DND-41 (cell line): ENCODE data around the gene LYZ.

Experiments
- ATAC-seq: fragments of 200-7000 bp; cut with Tn5 transposase; 3 replicates; pipeline ENCODE4 v1.9.1; 2021; ENCODE audit warnings: low read depth; ENCODE audit not compliant: insufficient read depth
- DNase-seq: peaks from one replicate; pipeline ENCODE4 v3.0.0-alpha.2; 2020
- H2AFZ ChIP-seq: 2 replicates; pipeline ENCODE4 v1.6.0; 2012; ENCODE audit warnings: low read depth, low read length
- H3K27ac ChIP-seq: 2 replicates; pipeline ENCODE4 v1.5.1; 2012; ENCODE audit warnings: low read length, inconsistent platforms
- H3K27me3 ChIP-seq: fragments of 200-600 bp; sonication (generic); 2 replicates; pipeline ENCODE4 v1.6.0; 2012; ENCODE audit warnings: low read length, mild to moderate bottlenecking, inconsistent platforms; ENCODE audit not compliant: insufficient read depth, poor library complexity
- H3K36me3 ChIP-seq: 2 replicates; pipeline ENCODE4 v1.5.1; 2012; ENCODE audit warnings: low read length, inconsistent platforms; ENCODE audit not compliant: insufficient read depth
- H3K4me1 ChIP-seq: 2 replicates; pipeline ENCODE4 v1.5.1; 2012; ENCODE audit warnings: mild to moderate bottlenecking, low read length; ENCODE audit not compliant: insufficient read depth
- H3K4me2 ChIP-seq: 2 replicates; pipeline ENCODE4 v1.6.0; 2012; ENCODE audit warnings: mild to moderate bottlenecking, moderate library complexity, low read length, inconsistent platforms; ENCODE audit not compliant: insufficient read depth
- H3K4me3 ChIP-seq, 2 experiments: fragments of 200-600 bp in 1 of 2; shearing (Covaris generic) in 1 of 2; 2 replicates each; pipeline ENCODE4 v1.5.1; 2012 to 2016; ENCODE audit warnings: inconsistent platforms in 2 of 2, low read length in 2 of 2, mild to moderate bottlenecking in 2 of 2, low read depth in 1 of 2, moderate library complexity in 1 of 2
- H3K79me2 ChIP-seq: 2 replicates; pipeline ENCODE4 v1.6.0; 2012; ENCODE audit warnings: low read length, inconsistent platforms; ENCODE audit not compliant: insufficient read depth
- H3K9ac ChIP-seq: 2 replicates; pipeline ENCODE4 v1.6.0; 2012; ENCODE audit warnings: low read depth, mild to moderate bottlenecking, inconsistent platforms, low read length, moderate library complexity
- H3K9me3 ChIP-seq: 2 replicates; pipeline ENCODE4 v1.5.1; 2012; ENCODE audit warnings: low read length, moderate library complexity, mild to moderate bottlenecking, inconsistent platforms; ENCODE audit not compliant: insufficient read depth, severe bottlenecking
- H4K20me1 ChIP-seq: 2 replicates; pipeline ENCODE4 v1.6.0; 2012; ENCODE audit warnings: low read length; ENCODE audit not compliant: insufficient read depth
- EZH2 ChIP-seq: IDR thresholded peaks from 3 replicates; pipeline ENCODE4 v1.6.1; 2012; ENCODE audit warnings: borderline replicate concordance, low read depth, mild to moderate bottlenecking, moderate library complexity, low read length, inconsistent platforms; ENCODE audit not compliant: severe bottlenecking
- TF ChIP-seq, protein P1 (sequence below): IDR thresholded peaks from 2 replicates; pipeline ENCODE4 v1.5.1; 2012; ENCODE audit warnings: borderline replicate concordance, low read length, moderate library complexity, mild to moderate bottlenecking; ENCODE audit not compliant: poor library complexity, severe bottlenecking; ENCODE audit errors: extremely low read depth

The LYZ gene

DNA sequence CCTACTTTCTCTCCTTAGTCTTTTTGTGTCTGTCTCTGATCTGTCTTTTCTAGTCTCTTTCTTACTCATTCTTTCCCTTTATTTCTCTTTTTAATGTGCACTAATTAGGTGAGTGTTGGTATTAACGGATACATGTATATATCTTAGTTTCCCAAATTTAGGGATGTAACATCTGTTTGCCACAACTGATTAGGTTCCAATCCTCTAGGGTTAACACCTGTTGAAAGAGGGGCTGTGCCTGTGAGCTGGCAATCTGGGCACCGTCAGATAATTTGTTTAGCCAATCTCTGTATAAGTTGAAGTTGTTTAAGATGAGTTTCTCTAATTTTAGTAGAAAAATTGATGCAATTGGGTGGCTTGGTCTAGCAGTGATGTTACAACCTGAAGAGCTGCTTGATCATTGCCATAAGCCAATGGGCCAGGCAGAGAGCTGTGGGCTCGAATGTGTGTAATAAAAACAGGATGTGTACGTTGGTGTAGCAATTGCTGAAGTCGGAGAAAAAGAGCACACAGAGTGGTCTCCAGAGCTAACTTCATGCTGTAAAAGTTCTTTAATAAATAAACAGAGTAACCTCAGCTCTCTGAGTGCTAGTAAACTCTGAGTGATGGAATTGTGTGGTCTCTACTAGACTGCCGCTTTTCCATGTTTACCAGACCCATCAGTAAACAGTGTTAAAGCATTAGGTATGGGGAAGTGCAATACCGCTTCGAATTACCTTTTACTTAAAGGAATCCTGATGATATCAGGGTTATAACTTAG is 18.3 kb upstream of the LYZ start:
- H3K36me3 ChIP-seq, result no peaks in the 10 kb centered on the region
- 0 out of 2 replicates have a peak overlapping the region, but pooled peaks have one; percentile 89 for H2AFZ ChIP-seq
- TF ChIP-seq, protein P1, sequence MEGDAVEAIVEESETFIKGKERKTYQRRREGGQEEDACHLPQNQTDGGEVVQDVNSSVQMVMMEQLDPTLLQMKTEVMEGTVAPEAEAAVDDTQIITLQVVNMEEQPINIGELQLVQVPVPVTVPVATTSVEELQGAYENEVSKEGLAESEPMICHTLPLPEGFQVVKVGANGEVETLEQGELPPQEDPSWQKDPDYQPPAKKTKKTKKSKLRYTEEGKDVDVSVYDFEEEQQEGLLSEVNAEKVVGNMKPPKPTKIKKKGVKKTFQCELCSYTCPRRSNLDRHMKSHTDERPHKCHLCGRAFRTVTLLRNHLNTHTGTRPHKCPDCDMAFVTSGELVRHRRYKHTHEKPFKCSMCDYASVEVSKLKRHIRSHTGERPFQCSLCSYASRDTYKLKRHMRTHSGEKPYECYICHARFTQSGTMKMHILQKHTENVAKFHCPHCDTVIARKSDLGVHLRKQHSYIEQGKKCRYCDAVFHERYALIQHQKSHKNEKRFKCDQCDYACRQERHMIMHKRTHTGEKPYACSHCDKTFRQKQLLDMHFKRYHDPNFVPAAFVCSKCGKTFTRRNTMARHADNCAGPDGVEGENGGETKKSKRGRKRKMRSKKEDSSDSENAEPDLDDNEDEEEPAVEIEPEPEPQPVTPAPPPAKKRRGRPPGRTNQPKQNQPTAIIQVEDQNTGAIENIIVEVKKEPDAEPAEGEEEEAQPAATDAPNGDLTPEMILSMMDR, result no peak
- TF ChIP-seq EZH2, result no peak
- H3K9ac ChIP-seq, result no peak overlapping the region
- no peaks in the 10 kb centered on the region for H3K9me3 ChIP-seq
- no peak for ATAC-seq
- no peak overlapping the region for H3K4me2 ChIP-seq
- H3K4me1 ChIP-seq, result peaks cover 16% of the 10 kb centered on the region
- no peak overlapping the region for H3K4me3 ChIP-seq
- no peaks in the 10 kb centered on the region for H3K79me2 ChIP-seq
- H4K20me1 ChIP-seq, result no peaks in the 10 kb centered on the region
- H3K27ac ChIP-seq, result no peak overlapping the region
- DNase-seq, result no peak
- peaks cover 15% of the 10 kb centered on the region for H3K27me3 ChIP-seq

GRCh38 chr12:69330475-69331473 is 17.4 kb upstream of the LYZ start:
- DNase-seq (peak; percentile 55), ATAC-seq (peak; percentile 90)
- Histone ChIP-seq H3K79me2 (no peaks in the 10 kb centered on the region), H3K4me3 (peak overlapping the region; percentile 33 to 57; a peak in 3 of 4 replicates), H3K9ac (peak overlapping the region; percentile 48), H3K36me3 (no peaks in the 10 kb centered on the region), H3K27ac (peak overlapping the region; percentile 5; the same call in 1 of the 2 replicates), H2AFZ (peak overlapping the region; percentile 89), H3K4me1 (peaks cover 16% of the 10 kb centered on the region), H3K4me2 (peak overlapping the region; percentile 78), H3K27me3 (peaks cover 15% of the 10 kb centered on the region), H3K9me3 (no peaks in the 10 kb centered on the region), H4K20me1 (no peaks in the 10 kb centered on the region)
- TF ChIP-seq EZH2, result no peak
- TF ChIP-seq, protein P1, result no peak

DNA sequence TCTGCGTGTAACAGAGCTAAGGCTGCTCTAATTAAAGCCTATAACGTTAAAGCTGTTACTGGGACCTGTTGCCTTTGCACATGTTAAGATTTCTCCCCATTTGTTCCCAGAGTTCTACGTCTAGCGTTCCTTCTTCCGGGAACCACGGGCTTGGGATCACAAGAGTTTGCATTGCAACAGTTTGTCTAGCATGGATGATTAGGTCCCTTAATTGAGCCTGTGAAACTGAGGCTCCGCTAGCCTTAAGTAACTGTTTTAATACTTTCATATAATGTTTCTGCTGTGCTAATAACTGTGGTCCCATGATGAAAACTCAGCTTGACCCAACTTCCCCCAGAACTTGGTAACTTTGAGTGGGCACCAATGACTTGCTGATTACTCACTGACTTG is 16.7 kb upstream of the LYZ start:
- Histone ChIP-seq H3K9ac (peak overlapping the region; percentile 48), H3K27me3 (peaks cover 15% of the 10 kb centered on the region), H3K27ac (peak overlapping the region; percentile 5; the same call in 1 of the 2 replicates), H3K4me2 (peak overlapping the region; percentile 78), H3K4me1 (peaks cover 16% of the 10 kb centered on the region), H3K79me2 (no peaks in the 10 kb centered on the region), H2AFZ (peak overlapping the region; percentile 89), H3K9me3 (no peaks in the 10 kb centered on the region), H3K36me3 (no peaks in the 10 kb centered on the region), H3K4me3 (peak overlapping the region; percentile 33 to 57; a peak in 3 of 4 replicates), H4K20me1 (no peaks in the 10 kb centered on the region)
- TF ChIP-seq, protein P1, result no peak
- no peak for TF ChIP-seq EZH2
- ATAC-seq (no peak), DNase-seq (no peak)
